NOMO-1 treated with dmso at 0.1 percent for 144 hours (cell line): Measurements from ENCODE around the gene ZCRB1.
A peak's percentile ranks its signal among the peaks of the same experiment; 100 is the strongest.

Experiments
- DNase-seq: peaks from one replicate; lab custom pipeline; 2025; ENCODE audit not compliant: unreplicated experiment; lab: John Stamatoyannopoulos, UW

ZCRB1 gene

GRCh38 chr12:42330097-42330496, 4.2 kb upstream of the ZCRB1 start:
- peak; percentile 8 for DNase-seq

DNA sequence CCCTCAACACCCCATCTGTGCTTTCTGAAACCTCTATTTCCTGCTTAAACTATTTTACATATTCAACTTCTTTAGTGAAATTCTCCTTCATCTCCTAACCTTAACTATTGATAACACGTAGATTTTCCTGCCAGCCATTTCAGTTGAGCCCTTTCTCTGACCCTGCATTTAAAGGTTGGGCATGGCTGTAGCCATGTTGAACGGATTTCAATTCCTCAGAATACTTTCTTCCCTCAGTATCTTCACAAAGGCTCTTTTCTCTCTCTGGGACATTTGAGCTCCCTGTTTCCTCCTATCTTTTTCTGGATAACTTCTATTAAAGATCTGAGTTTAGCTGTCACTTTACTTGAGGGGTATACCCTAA, 1.3 kb upstream of the ZCRB1 start:
- no peak for DNase-seq

DNA sequence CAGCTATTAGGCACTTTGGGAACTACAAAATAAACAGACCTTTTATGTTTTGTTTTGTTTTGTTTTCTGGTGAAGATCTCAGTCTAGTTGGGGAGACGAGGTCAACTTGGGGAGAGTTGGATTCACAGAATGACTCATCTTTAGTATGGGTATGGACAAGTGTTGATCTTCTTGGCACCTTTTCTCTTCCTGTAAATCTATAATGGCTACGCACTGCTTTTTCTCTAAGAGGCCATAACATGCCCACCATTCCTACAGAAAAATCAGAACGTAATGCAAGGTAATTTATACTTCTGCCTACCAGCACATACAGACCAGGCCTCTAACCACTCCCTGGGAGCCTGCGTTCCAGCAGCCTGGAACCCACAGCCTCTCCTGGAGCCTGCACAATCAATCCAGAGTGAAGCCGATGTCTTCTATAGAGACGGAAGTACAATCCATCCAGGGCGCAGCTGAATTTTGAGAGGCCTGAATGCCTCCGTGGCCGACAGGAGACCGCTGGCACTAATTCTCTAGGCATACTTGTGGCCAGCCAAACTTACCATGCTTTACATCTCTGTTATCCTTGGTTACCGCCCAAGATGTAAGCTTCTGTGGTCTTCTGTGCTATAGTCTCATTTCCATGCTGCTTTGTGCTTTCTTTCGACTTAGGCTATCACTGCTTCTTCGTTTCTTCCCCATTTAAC, 790 bp upstream of the ZCRB1 start:
- no peak for DNase-seq

DNA sequence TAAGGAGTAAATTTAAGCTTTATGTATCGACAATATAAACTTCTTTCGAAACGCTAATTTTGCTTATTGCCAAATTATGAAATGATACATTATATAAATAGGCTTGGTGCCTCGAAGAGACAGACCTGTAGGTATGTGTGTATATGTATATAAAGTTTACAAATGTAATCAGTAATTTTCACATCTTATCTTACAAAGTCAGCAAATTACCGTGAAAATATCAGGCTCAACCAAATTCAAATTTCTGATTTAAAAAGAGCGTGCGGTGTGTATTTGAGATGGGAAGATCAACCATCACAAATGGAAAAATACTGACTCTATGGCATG, 605 bp downstream of the ZCRB1 start:
- DNase-seq, result no peak

- DNase-seq, result no peak
These were observed 2.0 kb downstream of the ZCRB1 start for GRCh38 chr12:42323856-42324255.

DNA sequence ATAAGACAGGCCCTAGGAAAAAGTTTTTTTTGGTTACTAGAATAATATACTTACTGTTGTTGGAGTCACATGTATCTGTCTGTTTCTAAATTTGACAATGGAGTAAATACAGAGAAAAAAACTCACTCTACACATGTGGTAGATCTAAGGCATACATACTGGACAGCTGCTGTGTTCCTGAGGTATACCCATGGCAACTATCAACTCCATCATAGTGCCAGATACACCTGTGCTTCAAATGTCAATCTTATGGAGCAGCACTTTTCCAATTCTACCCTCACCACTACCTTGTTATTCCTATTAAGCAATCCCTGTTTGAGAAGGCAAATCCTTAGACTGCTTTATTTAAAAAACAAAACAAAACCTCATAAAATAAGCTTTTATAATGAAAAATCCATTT, 3.3 kb downstream of the ZCRB1 start:
- no peak for DNase-seq

GRCh38 chr12:42320796-42321195, 5.1 kb downstream of the ZCRB1 start:
- no peak for DNase-seq

DNA sequence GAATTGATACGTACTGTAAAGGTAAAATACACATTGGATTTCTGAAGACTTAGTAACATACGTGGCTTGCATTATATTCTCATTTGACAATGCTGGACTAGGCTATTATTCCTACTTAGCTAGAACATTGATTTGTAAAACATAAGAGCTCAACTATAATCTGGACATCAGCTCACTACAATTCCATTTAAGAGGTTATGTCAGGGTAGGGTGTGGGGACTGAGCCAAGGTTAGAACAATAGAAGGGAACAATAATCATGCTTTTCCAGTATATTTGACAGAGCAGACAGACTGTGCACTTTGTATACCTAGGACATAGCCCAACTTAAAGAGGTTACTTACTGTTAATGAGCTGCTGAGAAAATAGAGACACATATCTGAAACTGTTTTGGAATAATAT, 10.8 kb downstream of the ZCRB1 start:
- no peak for DNase-seq

DNA sequence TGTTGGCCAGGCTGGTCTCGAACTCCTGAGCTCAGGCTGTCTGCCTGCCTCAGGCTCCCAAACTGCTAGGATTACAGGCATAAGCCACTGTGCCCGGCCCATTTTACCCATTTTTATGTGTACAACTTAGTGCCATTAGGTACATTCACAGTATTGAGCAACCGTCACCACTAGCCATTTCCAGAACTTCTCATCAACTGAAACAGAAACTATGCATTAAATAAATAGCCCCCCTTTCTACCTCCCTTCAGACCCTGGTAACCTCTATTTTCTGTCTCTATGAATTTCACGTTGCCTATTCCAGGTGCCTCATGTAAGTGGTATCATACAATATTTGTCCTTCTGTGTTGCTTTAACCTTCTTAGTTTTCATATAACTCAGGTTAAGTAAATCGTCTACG, 15.9 kb downstream of the ZCRB1 start:
- no peak for DNase-seq

GRCh38 chr12:42308390-42308789, 17.5 kb downstream of the ZCRB1 start:
- no peak for DNase-seq

DNA sequence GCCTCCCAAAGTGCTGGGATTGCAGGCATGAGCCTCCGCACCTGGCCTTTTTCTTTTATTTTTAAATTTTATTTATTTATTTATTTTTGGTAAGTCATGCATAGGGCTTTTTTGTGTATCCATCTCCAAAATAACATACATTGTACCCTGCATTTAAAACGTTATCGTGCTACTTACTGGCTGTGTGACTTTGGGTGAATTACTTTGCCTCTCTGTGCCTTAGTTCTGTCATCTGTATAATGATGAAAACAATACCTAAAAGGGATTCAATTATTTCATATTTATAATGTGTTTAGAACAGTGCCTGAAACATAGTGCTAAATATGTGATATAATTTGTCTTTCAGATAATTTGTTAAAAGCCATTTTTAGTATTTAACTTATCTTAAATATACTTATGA, 19.6 kb downstream of the ZCRB1 start:
- no peak for DNase-seq

- no peak for DNase-seq
These were observed 26.2 kb downstream of the ZCRB1 start for GRCh38 chr12:42299392-42300308.

DNA sequence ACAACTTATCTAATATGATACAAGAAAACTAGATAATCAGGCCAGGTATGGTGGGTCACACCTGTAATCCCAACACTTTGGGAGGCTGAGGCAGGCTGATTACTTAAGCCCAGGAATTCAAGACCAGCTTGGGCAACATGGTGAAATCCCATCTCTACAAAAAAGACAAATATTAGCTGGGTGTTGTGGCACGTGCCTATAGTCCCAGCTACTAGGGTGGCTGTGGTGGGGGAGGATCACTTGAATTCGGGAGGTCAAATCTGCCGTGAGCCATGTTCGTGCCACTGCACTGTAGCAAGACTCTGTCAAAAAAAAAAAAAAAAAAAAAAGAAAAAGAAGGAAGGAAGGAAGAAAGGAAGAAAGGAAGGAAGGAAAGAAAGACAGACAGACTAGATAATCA, 27.0 kb downstream of the ZCRB1 start:
- no peak for DNase-seq

GRCh38 chr12:42296503-42297109, 29.3 kb downstream of the ZCRB1 start:
- no peak for DNase-seq

DNA sequence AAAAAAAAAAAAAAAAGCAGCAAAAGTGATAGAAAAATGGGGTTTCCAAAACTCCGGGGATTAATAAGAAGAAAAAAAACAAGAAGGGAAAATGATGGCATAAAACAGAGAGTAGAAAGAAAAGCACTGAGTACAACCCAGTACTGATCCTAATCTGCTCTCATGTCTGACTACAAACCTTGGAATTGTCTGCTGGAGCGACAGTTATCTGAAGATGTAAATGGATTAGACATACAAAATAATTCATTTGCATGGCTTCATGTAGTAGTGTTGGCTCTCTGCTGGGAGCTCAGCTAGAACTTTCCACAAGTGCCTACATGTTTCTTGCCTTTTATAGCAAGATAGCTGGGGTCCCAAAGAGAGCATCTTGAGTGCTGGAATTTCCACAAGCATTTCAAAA, 34.2 kb downstream of the ZCRB1 start:
- no peak for DNase-seq

DNA sequence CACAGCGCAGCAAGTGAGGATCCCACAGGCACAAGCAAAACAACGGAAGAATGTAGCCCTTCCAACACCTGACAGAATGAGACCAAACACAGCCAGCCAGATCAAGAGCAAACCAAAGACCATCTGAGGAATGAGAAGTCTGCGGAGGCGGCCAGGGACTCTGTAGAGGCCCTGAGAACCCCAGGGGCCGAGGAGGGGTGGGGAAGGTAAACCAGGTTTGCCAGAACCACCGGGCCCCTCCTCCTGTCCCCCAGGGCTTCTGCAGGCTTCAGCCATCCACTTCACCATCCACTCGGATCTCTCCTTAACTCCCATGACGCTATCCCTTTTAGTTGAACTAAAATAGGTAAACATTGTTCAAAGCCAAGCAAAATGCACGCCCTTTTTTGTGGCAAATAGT, 37.4 kb downstream of the ZCRB1 start:
- no peak for DNase-seq

GRCh38 chr12:42286741-42287140, 39.2 kb downstream of the ZCRB1 start:
- DNase-seq, result no peak

DNA sequence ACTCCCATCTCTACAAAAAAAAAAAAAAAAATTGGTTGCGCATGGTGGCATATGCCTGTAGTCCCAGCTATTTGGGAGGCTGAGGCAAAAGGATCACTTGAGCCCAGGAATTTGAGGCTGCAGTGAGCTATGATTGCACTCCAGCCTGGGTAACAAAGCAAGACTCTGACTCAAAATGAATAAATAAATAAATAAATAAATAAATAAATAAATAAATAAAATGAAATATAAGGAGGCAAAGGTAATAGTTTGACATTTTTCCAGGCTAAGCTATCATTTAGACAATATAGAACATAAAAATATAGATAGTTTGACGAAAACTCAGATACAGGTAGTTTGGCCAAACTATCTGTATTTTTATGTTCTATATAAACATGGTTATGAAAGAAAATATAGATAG, 40.5 kb downstream of the ZCRB1 start:
- DNase-seq, result no peak

- no peak for DNase-seq
These were observed 41.0 kb downstream of the ZCRB1 start for GRCh38 chr12:42284876-42285275.

- DNase-seq, result no peak
These were observed 41.7 kb downstream of the ZCRB1 start for GRCh38 chr12:42284157-42284556.

DNA sequence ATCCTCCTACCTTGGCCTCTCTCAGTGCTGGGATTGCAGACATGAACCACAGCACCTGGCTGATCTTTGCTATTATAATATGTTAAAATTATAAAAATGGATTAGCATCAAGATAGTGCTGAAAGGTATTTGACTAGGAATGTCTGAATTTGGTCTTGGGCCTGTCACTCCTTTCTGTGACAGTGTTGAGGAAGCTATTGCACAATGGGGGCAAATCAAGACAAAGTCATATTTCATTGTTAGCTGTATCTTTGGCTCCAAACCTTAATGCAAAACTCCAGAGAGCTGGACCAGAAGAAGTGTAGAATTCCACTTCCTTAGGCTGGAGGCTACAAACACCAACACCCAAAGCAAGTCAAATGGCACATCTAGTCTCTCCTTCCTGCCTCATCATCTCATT, 42.2 kb downstream of the ZCRB1 start:
- DNase-seq, result peak; percentile 20

DNA sequence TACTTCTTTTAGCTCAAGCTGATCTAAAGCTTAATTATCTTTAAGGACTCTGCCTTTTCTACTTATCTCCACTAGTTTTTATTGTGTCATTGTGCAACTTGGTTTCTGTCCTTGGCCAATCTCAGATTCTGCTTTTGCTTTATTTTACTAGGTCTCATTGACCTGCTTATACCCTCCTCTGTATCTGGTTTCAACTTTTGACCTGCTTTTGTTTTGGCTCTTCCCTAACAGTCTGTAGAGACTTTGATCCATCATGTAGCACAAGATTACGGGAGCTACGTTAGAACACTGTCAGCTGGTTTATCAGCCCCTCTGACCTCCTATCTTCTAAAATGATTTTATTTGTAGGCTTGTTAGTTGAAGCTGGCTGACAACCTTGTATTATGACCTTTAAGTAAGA, 43.6 kb downstream of the ZCRB1 start:
- DNase-seq, result no peak
